GM12873 (cell line): ENCODE results near the gene IL36RN.

Experiments used
- CTCF ChIP-seq: IDR thresholded peaks from 2 replicates; pipeline ENCODE4 v1.5.1; 2012; ENCODE audit warnings: low read depth, mild to moderate bottlenecking, moderate library complexity, low read length, control low read depth; ENCODE audit not compliant: insufficient read depth; ENCODE audit errors: missing control alignments

IL36RN gene

DNA sequence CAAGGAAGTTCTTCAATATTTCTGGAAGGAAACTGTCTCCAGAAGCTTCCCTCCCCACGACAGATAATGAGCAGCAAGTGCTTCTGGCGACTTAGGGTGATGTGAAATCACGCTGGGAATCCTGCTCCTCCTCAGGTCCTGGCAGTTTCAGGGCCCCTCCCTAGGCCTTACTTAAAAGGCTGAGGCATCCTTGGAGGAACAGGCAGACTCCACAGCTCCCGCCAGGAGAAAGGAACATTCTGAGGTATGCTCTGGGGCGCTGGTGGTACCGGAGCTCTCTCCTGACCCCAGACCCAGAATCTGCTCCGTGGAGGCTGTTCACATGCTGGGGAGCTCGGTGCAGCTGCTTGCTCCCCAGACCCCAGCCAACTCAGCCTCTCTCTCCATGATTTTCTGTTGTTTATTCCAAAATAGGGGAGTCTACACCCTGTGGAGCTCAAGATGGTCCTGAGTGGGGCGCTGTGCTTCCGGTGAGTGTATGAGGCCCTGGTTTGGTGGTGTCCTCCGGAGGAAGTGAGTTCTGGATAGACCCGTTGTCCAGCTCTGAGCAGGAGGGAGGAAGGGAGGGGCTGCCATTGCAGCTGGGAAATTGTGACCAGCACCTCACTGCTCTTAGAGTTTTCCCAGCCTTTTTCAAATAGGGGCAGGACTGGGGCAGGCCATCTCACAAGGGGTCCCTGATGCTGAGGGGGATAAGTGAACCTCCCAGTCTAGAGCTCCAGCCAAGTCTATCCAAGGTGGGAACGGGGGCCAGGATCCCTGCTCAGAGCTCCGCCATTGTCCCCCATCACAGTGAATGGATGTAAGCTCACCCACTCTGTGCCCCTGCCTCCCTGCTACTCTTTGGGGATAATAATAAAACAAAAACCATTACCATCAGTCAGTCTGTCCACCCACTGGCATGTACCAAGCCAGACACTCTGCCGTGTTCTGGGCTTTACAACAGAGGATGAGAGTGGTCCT, at the start of gene IL36RN:
Gene IL36RN (plus strand): TSS at position 201 of the 963 bp plus-strand sequence. CDS start 241 bp downstream, at position 442.
- no peak for TF ChIP-seq CTCF

DNA sequence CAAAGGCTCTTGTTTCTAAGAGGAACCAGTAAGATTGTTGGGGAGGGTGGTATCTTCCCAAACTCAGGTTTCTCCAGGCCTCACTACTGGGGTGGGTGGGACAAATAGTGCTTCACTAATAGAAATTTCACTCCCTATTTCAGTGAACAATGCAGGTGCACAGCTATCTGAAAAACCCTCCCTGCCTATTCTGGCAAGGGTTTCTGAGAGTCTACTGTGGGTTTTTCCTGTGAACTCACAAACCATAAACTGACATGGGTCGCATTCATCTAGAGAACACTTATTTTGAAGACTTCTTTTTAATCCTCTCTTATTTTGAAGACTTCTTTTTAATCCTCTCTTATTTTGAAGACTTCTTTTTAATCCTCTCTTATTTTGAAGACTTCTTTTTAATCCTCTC, 49.4 kb upstream of the IL36RN start:
- TF ChIP-seq CTCF = no peak

DNA sequence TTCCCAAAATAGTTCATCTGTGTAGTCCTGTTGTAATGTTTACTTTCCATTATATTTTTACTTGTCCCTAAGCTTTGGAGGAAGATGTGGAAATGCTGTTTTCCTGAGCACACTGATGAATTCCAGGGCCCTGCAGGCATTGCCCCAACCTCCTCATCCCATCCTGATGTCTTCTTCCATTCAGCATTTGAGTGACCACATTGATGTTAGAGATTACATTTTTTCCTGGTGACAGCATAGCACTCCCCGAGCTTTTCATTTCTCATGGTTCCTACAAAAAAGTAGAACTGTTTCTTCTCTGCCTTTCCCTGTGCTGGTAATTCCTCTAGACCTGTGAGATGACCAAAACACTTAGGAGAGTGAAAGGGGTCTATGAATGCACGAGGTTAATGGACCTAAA, 48.9 kb upstream of the IL36RN start:
- no peak for TF ChIP-seq CTCF

DNA sequence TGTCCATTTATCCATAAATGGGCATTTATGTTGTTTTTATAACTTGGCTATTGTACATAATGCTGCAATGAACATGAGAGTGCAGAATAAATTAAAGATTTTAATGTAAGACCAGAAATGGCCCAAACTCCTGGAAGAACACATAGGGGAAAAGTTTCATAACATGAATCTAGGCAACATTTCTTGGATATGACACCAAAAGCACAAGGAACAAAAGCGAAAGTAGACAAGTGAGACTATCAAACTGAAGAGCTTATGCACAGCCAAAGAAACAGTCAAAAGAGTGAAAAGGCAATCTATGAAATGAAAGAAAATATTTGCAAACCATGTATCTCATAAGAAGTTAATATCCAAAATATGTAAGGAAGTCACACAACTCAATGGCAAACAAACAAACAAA, 47.9 kb upstream of the IL36RN start:
- TF ChIP-seq CTCF = no peak

DNA sequence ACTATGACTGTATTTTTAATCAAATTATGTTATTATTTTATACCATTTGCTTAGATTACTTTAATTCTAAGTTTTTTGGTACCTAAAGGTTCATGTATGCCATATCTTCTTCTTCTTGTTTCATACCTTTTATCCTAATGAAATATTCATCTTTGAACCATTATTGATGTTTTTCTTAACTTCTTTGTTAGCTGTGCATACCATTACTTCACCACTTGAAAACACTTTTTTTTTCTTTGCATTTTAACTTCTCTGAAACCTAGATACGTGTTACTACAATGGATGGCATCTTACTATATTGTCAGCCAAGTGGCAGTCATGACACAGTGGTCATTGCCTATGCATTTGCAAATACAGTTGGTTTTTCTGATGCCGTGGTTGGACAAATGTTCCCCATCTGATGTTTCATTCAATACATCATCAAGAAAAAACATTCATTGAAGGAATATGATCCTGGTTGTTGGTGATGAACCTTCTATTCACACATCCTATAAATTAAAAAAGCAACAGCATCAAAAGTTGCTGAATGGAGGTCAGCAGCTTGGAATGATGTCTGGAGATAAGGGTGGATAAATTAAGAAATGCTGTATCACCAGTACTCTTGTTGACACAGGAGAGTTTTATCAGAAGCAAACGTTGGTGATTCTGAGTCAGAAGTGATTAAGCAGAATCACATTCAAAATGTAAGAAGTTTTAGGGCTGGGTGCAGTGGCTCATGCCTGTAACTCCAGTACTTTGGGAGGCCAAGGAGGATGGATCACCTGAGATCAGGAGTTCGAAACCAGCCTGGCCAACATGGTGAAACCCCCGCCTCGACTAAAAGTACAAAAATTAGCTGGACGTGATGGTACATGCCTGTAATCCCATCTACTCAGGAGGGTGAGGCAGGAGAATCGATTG, 46.3 kb upstream of the IL36RN start:
- TF ChIP-seq CTCF = no peak

DNA sequence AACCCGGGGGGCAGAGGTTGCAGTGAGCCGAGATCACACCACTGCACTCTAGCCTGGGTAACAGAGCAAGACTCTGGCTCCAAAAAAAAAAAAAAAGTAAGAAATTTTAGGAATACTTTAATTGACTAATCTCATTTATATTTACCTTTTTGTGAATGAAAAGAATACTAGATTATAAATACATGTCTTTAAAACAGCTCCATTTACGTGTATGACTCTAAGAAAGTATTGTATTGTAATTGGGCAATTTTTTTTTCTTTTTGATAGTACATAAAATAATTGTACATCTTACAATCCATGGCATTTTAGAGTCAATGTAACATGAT, 45.7 kb upstream of the IL36RN start:
- TF ChIP-seq CTCF = no peak

DNA sequence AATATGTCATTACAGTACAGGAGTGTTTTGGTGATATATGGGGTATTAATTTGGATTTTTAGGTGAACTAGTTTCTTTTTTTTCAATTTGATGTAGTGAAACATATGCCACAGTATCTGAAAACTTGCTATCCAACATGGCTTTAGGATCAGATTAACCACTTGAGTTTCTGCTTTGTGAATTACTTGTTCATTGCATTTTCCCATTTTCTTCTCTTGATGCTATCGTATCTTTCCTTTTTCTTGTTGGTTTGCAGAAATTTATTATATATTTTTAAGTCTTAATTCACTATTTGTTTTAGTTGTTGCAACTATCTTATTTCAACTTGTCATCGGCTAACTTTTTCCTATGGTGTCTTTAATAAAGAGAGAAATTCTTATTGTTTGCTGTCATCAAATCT, 44.9 kb upstream of the IL36RN start:
- no peak for TF ChIP-seq CTCF
